GM12878 (cell line): ENCODE results near the gene STON2. TPM values are rescaled to one million over a fixed set of nuclear protein-coding genes. Genes with fewer than 3 reads are reported as not detected.

Source experiments
- CBFB ChIP-seq: IDR thresholded peaks from 2 replicates; pipeline ENCODE4 v1.6.1; 2016; ENCODE audit warnings: antibody characterized with exemption, low read depth
- CBX5 ChIP-seq: sonication (generic); IDR thresholded peaks from 2 replicates; pipeline ENCODE4 v1.6.1; 2016; ENCODE audit warnings: low read depth, moderate library complexity, mild to moderate bottlenecking, inconsistent platforms
- KAT2A ChIP-seq: conservative IDR thresholded peaks from 2 replicates; pipeline ENCODE4 v1.6.1; 2011; ENCODE audit warnings: low read depth, low read length; ENCODE audit not compliant: control insufficient read depth
- MTA3 ChIP-seq: IDR thresholded peaks from 2 replicates; pipeline ENCODE4 v1.6.1; 2012; ENCODE audit warnings: low read length, inconsistent platforms, borderline replicate concordance
- PML ChIP-seq: IDR thresholded peaks from 2 replicates; pipeline ENCODE4 v1.6.1; 2012; ENCODE audit warnings: low read length, inconsistent platforms
- RELA ChIP-seq: fragments of 450-650 bp; IDR thresholded peaks from 2 replicates; pipeline ENCODE4 v1.8.0; 2014; ENCODE audit warnings: borderline replicate concordance; ENCODE audit not compliant: partially characterized antibody
- RFX5 ChIP-seq: IDR thresholded peaks from 2 replicates; pipeline ENCODE4 v1.6.1; 2011; ENCODE audit warnings: low read depth, low read length, improper control_type of control experiment
- SREBF1 ChIP-seq: IDR thresholded peaks from 2 replicates; pipeline ENCODE4 v1.6.1; 2012; ENCODE audit warnings: mild to moderate bottlenecking, low read length
- ZNF24 ChIP-seq: fragments of 450-650 bp; IDR thresholded peaks from 2 replicates; pipeline ENCODE4 v1.6.1; 2017; ENCODE audit warnings: antibody characterized with exemption, mild to moderate bottlenecking
- polyA plus RNA-seq, 11 experiments: library from polyadenylated mRNA; depleted of rRNA in 4 of 11; unstranded in 6 of 11; stranded (reverse) in 5 of 11; fragments of >200 nt; fragmentation: Nextera tagmentation in 4 of 11; fragmentation: Illumina TruSeq in 1 of 11; extraction: Ambion mirVana in 4 of 11; extraction: Trizol in 1 of 11; gene quantifications; 1 replicate in 1 of 11; 2 replicates in 10 of 11; pipeline versions ENCODE4 v1.2.1 to v1.2.3, GENCODE V29; 2011 to 2016; ENCODE audit warnings: inconsistent platforms in 2 of 11, missing spikeins in 2 of 11, low read depth in 1 of 11
- total RNA-seq, 4 experiments: library from RNA; depleted of rRNA in 3 of 4; stranded (reverse); fragments of >200 nt in 3 of 4; fragmentation: Illumina TruSeq in 1 of 4; extraction: Trizol in 1 of 4; gene quantifications; 2 replicates each; pipeline versions ENCODE4 v1.2.1 to v1.2.3, GENCODE V29; 2013 to 2021
- TF ChIP-seq, protein P1 (sequence below): fragments of 450-650 bp; formaldehyde crosslinking; IDR thresholded peaks from 2 replicates; pipeline ENCODE4 v1.4.0; 2020; ENCODE audit warnings: mild to moderate bottlenecking, moderate library complexity
- TF ChIP-seq, protein P2 (sequence below): fragments of 450-650 bp; IDR thresholded peaks from 2 replicates; pipeline ENCODE4 v1.6.1; 2017; ENCODE audit warnings: mild to moderate bottlenecking, low read depth, inconsistent platforms; ENCODE audit not compliant: poor library complexity, severe bottlenecking

Gene STON2
- total and polyA plus RNA-seq, 10 of the 15 experiments (the other 5 are each of a cell fraction or from before 2014, with no cell fraction given): 0.03 to 0.13 (median 0.03) TPM; not detected in 7

DNA sequence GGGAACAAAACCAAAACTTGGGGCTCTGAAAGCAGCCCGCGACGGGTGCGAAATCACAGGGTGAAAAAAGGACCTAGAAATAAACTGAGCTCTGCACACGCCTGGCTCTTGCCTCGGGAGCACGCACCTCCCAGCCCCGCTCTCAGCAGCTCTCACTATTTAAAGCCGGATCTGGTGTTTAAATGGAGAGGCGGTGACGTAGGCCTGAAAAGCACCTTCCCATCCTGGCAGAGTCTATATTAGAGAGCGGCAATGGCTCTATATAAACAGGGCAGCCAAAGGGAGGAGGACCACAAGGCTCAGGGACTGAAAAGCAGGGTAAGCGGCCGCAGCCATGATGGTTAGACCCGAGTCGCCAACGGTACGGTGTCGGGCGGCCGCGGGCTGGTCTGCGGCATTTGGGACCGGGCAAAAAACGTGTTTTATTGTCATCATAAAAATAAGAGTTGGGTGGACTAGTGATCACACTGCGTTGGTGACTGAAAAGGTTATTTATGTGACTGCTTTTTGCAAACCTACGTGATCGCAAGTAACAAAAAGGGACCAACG lies 180.8 kb downstream of the STON2 start (continued):
- TF ChIP-seq, protein P1, sequence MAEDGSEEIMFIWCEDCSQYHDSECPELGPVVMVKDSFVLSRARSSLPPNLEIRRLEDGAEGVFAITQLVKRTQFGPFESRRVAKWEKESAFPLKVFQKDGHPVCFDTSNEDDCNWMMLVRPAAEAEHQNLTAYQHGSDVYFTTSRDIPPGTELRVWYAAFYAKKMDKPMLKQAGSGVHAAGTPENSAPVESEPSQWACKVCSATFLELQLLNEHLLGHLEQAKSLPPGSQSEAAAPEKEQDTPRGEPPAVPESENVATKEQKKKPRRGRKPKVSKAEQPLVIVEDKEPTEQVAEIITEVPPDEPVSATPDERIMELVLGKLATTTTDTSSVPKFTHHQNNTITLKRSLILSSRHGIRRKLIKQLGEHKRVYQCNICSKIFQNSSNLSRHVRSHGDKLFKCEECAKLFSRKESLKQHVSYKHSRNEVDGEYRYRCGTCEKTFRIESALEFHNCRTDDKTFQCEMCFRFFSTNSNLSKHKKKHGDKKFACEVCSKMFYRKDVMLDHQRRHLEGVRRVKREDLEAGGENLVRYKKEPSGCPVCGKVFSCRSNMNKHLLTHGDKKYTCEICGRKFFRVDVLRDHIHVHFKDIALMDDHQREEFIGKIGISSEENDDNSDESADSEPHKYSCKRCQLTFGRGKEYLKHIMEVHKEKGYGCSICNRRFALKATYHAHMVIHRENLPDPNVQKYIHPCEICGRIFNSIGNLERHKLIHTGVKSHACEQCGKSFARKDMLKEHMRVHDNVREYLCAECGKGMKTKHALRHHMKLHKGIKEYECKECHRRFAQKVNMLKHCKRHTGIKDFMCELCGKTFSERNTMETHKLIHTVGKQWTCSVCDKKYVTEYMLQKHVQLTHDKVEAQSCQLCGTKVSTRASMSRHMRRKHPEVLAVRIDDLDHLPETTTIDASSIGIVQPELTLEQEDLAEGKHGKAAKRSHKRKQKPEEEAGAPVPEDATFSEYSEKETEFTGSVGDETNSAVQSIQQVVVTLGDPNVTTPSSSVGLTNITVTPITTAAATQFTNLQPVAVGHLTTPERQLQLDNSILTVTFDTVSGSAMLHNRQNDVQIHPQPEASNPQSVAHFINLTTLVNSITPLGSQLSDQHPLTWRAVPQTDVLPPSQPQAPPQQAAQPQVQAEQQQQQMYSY (CRISPR knock-in tag): 0 out of 2 replicates have a peak, but pooled peaks have one; percentile 56
- TF ChIP-seq CBFB: peak; percentile 92; the same call in 1 of the 2 replicates
- peak; percentile 97 for TF ChIP-seq PML
- 0 out of 2 replicates have a peak, but pooled peaks have one; percentile 60 for TF ChIP-seq MTA3
- TF ChIP-seq RELA: no peak
- no peak for TF ChIP-seq KAT2A
- no peak for TF ChIP-seq RFX5
- TF ChIP-seq CBX5: peak; percentile 29; the same call in 1 of the 2 replicates
- TF ChIP-seq ZNF24: no peak
- TF ChIP-seq SREBF1: no peak
- TF ChIP-seq, protein P2, sequence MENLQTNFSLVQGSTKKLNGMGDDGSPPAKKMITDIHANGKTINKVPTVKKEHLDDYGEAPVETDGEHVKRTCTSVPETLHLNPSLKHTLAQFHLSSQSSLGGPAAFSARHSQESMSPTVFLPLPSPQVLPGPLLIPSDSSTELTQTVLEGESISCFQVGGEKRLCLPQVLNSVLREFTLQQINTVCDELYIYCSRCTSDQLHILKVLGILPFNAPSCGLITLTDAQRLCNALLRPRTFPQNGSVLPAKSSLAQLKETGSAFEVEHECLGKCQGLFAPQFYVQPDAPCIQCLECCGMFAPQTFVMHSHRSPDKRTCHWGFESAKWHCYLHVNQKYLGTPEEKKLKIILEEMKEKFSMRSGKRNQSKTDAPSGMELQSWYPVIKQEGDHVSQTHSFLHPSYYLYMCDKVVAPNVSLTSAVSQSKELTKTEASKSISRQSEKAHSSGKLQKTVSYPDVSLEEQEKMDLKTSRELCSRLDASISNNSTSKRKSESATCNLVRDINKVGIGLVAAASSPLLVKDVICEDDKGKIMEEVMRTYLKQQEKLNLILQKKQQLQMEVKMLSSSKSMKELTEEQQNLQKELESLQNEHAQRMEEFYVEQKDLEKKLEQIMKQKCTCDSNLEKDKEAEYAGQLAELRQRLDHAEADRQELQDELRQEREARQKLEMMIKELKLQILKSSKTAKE: peak; percentile 16
